HFF-Myc (cell line): Measurements from ENCODE around the gene CHD6.

ENCODE experiments used
- DNase-seq: peaks from one replicate; pipeline ENCODE4 v3.0.0-alpha.2; 2011; ENCODE audit warnings: low read depth; ENCODE audit errors: extremely low read depth
- H3K4me3 ChIP-seq: replicated peaks from 2 replicates; pipeline ENCODE4 v1.5.1; 2011; ENCODE audit warnings: low read depth, mild to moderate bottlenecking, control low read depth, low read length
- CTCF ChIP-seq: IDR thresholded peaks from 2 replicates; pipeline ENCODE4 v1.5.1; 2012; ENCODE audit warnings: mild to moderate bottlenecking, low read depth, low read length, control low read depth; ENCODE audit errors: missing control alignments

The CHD6 gene

GRCh38 chr20:41424546-41424945 lies 193.6 kb downstream of the CHD6 start:
- no peak for TF ChIP-seq CTCF
- no peak for DNase-seq

GRCh38 chr20:41424011-41424410 lies 194.2 kb downstream of the CHD6 start:
- no peak for DNase-seq
- H3K4me3 ChIP-seq, result no peak overlapping the region
- TF ChIP-seq CTCF, result no peak

More at GRCh38 chr20:41424546-41424945, 193.6 kb downstream of the CHD6 start:
- no peak overlapping the region for H3K4me3 ChIP-seq

GRCh38 chr20:41422953-41423352 lies 195.2 kb downstream of the CHD6 start:
- no peak for DNase-seq
- TF ChIP-seq CTCF, result no peak
- H3K4me3 ChIP-seq, result no peak overlapping the region

- H3K4me3 ChIP-seq, result no peak overlapping the region
- TF ChIP-seq CTCF, result no peak
- no peak for DNase-seq
Observed at GRCh38 chr20:41418739-41419293, 199.4 kb downstream of the CHD6 start.

- TF ChIP-seq CTCF, result no peak
- no peak overlapping the region for H3K4me3 ChIP-seq
- no peak for DNase-seq
Observed at GRCh38 chr20:41418031-41418430, 200.1 kb downstream of the CHD6 start.

- DNase-seq, result no peak
- no peak for TF ChIP-seq CTCF
- H3K4me3 ChIP-seq, result no peak overlapping the region
Observed at GRCh38 chr20:41415191-41415590, 203.0 kb downstream of the CHD6 start.

- TF ChIP-seq CTCF, result no peak
- DNase-seq, result no peak
- no peak overlapping the region for H3K4me3 ChIP-seq
Observed at GRCh38 chr20:41413169-41413568, 205.0 kb downstream of the CHD6 start.
